ENCODE results near the gene GPR150. TPM values are rescaled to one million over a fixed set of nuclear protein-coding genes. Genes with fewer than 3 reads are reported as not detected.

Gene GPR150
- total and polyA plus RNA-seq, 2 experiments from 2014 or later: 0.10 to 0.21 TPM

- TF ChIP-seq STAT1 (IDR thresholded peaks at IDR 0.05; ENCODE audit: unreplicated experiment): no peak
- no peak for TF ChIP-seq ZNF114 (CRISPR knock-in tag; IDR thresholded peaks at IDR 0.05)
- TF ChIP-seq ZNF331 (CRISPR knock-in tag; IDR thresholded peaks at IDR 0.05; ENCODE audit: low read depth): no peak
- no peak for TF ChIP-seq JUNB (IDR thresholded peaks at IDR 0.05; ENCODE audit: unreplicated experiment)
- no peak for TF ChIP-seq REST (IDR thresholded peaks at IDR 0.05; ENCODE audit: unreplicated experiment)
- no peak for TF ChIP-seq CTCF (conservative IDR thresholded peaks at IDR 0.05; ENCODE audit: low read depth in 2 of 2)
- no peak for TF ChIP-seq EZH2phosphoT487 (IDR thresholded peaks at IDR 0.05; ENCODE audit: unreplicated experiment)
- no peak for TF ChIP-seq POLR2AphosphoS5 (IDR thresholded peaks at IDR 0.05; ENCODE audit: low read depth)
- no peak for TF ChIP-seq CREB1 (CRISPR knock-in tag; IDR thresholded peaks at IDR 0.05; ENCODE audit: low read depth)
- TF ChIP-seq NANOG (IDR thresholded peaks at IDR 0.05; ENCODE audit: borderline replicate concordance): no peak
These were observed 34.3 kb downstream of the GPR150 start (continued) for GRCh38 chr5:95654196-95654595.

- H3K36me3 ChIP-seq (ENCODE audit: insufficient read depth): no peaks in the 10 kb centered on the region
- Mint-ChIP-seq H3K4me3 (no peak overlapping the region), H3K27me3 (ENCODE audit: insufficient read depth, low read depth, poor library complexity) (no peaks in the 10 kb centered on the region), H3K27ac (no peak overlapping the region), H3K4me1 (peaks cover 4% of the 10 kb centered on the region; the same call in 1 of the 3 replicates), H3K9me3 (no peaks in the 10 kb centered on the region), H3K36me3 (ENCODE audit: low read depth) (no peaks in the 10 kb centered on the region)
- no peaks in the 10 kb centered on the region for H3K4me1 ChIP-seq (ENCODE audit: insufficient read depth)
- no peak for DNase-seq (ENCODE audit: low spot score)
- H2AFZ ChIP-seq: no peak overlapping the region
- H3K4me2 ChIP-seq: no peak overlapping the region
- H4K20me1 ChIP-seq (replicated peaks; ENCODE audit: insufficient read depth): no peaks in the 10 kb centered on the region
- H3K79me2 ChIP-seq (replicated peaks; ENCODE audit: insufficient read depth): no peaks in the 10 kb centered on the region
- H3F3A ChIP-seq (replicated peaks; ENCODE audit: low read depth): no peaks in the 10 kb centered on the region
- no peak overlapping the region for H3K4me3 ChIP-seq
- no peak for ATAC-seq
- no peak overlapping the region for H3K27ac ChIP-seq (ENCODE audit: low read depth)
- H3K27me3 ChIP-seq (ENCODE audit: insufficient read depth): no peaks in the 10 kb centered on the region
- H3K9me2 ChIP-seq (ENCODE audit: insufficient read depth): no peaks in the 10 kb centered on the region
- TF ChIP-seq CREB1 (CRISPR knock-in tag; IDR thresholded peaks at IDR 0.05; ENCODE audit: low read depth) (no peak), STAT1 (IDR thresholded peaks at IDR 0.05; ENCODE audit: unreplicated experiment) (no peak), POLR2AphosphoS5 (IDR thresholded peaks at IDR 0.05; ENCODE audit: low read depth) (no peak), ZNF462 (CRISPR knock-in tag; IDR thresholded peaks at IDR 0.05) (no peak), JUNB (IDR thresholded peaks at IDR 0.05; ENCODE audit: unreplicated experiment) (no peak), EZH2phosphoT487 (IDR thresholded peaks at IDR 0.05; ENCODE audit: unreplicated experiment) (no peak), NANOG (IDR thresholded peaks at IDR 0.05; ENCODE audit: borderline replicate concordance) (no peak), ZNF114 (CRISPR knock-in tag; IDR thresholded peaks at IDR 0.05) (no peak), CTCF (conservative IDR thresholded peaks at IDR 0.05; ENCODE audit: low read depth in 2 of 2) (no peak)
These were observed 35.7 kb downstream of the GPR150 start for GRCh38 chr5:95655575-95655974.
